ENCODE data around the gene SPRR4.

Gene SPRR4, protein sequence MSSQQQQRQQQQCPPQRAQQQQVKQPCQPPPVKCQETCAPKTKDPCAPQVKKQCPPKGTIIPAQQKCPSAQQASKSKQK

DNA sequence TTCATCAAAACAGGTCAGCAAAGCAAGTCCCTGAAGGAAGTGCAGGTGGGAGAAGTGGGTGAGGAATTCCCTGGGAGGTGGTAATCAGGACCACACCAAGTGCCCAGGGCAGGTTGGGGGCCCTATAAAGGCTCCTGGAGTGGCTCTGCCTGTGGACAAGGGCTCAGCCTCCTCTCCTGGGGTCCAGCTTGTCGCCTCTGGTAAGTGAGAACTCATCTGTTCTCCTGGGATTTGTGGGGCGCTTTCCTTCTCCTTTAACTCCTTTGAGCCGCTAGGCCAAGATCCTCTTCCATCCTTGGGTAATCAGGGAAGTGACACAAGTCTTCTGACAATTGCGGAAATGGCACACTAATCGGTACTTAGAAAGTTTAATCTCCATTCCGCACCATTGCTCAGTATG lies at the start of gene SPRR4:
Gene SPRR4, plus strand, starts transcription at position 154 of the 400 bp plus-strand sequence. CDS start 1,243 bp downstream, outside the sequence.
- DNase-seq: no peak

DNA sequence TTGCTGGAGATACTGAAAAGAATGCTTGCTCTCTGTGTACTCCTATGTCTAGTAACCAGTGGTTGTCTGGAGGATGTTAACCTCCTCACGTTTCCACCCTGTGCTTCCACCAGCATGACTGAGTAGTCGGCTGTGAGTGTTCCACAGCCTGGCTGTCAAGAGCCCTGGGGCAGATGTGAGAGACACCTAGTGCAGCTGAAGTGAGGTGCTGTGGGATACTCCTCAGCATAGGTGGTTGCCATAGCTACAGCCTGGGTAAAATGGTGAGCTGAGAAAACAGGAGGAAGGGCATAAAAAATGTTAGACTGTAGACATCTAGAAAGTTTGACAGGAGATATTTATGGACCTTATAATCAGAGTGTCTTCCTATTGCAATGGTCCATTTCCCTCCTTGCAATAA lies 46.3 kb upstream of the SPRR4 start:
- no peak for DNase-seq

DNA sequence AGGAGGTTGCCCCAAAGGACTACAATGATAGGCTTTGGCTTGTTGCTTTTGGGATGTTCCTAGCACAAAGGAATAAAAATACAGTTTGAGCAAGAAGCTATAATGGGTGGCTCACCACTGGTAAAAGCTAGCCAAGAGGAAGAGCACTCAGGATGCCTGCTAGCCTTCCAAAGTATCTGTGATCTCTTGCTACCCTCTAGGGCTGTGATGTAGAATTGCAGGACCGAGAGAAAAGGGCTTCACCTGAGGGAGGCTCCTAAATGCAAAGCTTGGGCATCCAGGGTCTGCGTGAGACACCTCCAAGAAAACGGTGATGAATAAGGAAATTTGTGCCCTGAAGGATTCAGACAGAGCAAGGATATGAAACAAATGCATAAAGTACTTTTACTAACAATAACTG lies 44.4 kb upstream of the SPRR4 start:
- DNase-seq: peak in 1 of 2 donors; percentile 8

DNA sequence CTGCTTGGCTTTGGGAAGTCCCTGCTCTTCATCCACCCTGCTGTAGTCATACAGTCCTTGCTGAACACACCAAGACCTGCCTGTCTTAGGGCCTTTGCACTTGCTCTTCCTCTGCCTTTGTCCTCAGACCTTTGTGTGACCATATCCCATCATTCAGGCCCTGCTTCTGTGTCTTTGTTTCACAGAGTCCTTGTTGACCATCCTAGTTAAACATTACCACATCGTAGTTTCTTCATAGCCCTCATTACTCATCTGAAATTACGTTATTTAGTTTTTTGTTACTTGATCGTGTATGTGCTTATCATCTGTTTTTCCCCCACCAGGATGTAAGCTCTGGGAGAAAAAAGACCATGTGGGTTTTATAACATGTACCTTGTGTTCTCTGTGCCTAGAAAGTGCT lies 41.8 kb upstream of the SPRR4 start:
- no peak for DNase-seq

DNA sequence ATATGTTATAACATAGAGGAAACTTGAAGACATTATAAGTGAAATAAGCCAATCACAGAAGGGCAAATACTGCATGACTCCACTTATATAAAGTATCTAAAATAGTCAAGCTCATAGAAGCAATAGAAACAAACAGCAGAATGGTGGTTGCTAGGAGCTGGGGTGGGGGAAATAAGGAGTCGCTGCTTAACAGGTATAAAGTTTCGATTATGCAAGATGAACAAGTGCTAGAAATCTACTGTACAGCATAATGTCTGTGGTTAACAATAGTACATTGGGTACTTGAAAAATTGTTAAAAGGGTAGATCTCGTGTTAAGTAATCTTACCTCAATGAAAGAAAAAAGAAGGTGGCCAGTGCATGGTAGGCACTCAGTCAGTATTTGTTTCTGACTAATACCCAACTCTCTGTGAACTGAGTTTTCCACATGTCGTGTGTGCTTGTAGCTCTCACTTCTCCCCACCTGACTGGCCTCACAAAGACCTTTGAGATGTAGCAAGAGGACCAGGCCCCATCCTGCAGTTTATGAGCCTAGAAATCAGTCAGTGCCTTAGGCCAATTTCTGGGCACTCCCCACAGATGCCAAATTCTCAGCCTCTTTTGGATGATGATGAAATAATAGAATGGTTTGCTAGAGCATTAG lies 38.2 kb upstream of the SPRR4 start:
- DNase-seq: no peak

DNA sequence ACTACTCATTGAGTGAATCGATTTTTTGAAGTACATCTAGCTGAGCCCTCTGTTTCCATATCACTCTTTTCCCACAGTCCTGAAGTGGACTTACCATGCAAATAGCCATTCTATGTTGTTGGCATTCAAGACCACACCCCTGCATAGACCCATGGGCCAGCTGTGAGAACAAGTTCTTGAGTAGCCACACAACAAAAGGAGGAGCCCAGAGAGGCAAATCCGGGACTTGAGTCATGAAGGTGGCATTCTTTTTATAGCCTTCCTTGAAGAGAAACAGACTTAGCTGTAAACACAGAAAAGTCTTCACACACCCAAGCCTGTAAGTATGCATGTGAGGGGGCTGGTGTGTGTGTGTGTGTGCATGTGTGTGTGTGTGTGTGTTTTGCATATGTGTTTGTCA lies 37.3 kb upstream of the SPRR4 start:
- DNase-seq: no peak

DNA sequence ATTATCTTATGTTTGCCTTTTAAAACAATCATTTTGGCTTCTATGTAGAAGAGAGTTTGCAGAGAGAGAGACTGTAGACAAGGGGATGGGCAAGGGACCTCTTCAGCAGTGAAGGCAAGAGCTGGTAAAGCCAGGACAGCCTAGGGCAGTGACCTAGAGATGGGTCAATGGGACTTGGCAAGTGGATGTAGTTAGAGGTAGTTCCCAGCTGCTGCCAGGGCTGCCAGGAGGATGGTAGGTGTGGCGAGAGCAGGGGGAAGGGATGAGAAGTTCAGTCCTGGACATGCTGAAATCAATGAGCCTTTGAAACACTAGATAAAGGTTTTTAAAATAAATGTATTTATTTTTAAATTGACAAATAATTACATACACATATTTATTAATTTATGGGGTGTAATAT lies 29.8 kb upstream of the SPRR4 start:
- DNase-seq: no peak

DNA sequence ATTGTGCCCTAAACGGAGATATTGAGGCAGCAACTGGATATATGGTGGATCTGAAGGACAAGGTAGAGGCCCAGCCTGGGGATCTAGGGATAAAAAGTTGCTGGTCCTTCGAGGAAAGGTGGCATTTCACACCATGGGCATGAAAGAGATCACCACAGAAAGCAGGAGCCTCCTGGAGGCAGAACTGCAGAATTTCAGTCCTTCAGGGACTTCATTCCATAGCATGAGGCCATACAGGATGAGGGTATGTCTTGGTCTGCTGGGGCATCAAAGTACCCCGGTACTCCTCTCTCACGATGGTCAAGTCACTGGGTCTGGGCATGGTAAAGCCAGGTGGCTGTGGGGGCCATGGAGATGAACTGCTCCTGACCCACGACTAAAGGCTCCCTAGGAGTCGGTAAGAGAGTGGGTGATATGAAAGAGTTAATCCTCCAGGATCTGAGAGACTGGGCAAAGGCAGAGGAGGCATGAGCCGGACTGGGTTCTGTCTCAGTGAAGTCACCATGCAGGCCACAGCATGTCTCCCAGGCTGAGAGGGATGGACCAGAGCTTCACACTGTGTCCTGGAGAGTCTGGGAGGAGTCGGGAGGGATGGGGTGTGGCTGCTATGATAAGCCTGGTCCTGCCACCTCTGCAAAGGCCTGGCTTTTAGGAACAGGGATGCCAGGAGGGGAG lies 29.3 kb upstream of the SPRR4 start:
- DNase-seq: no peak

DNA sequence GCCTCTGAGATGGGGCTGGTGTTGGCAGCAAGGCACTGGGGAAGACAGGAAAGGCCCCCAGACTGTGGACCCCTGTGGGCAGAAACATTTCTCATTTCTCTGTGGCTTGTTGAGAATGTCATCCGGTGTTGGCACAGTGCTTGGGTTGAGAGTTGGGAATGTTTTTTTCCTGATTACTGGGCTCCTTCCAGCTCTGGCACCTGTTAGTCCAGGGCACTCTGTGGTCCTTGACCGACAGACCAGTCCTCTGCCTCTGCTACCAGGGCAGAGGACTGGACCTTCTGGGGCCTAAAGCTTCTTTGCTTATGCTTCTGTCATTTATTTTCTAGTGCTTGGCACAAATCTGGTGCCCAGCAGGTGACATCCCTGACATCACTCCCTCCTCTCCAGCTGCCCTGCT lies 28.3 kb upstream of the SPRR4 start:
- no peak for DNase-seq

DNA sequence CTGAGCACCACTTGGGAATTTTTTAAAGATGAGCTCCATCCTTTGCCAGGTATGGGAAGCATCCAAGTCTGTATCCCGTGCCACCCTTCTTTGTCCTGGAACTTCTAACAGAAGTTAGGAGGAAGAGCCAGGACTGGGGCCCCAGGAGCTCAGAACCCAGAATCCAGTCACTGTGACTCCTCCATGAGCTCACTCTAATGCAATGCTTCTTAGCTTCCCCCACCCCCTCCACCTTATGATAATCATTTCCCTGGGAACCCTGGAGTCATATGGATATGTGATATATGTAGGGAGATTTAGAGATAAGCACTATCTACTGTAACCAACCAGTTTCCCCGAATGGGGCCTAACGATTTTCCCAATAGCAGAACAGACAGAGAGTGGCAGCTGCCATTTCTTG lies 24.2 kb upstream of the SPRR4 start:
- no peak for DNase-seq

DNA sequence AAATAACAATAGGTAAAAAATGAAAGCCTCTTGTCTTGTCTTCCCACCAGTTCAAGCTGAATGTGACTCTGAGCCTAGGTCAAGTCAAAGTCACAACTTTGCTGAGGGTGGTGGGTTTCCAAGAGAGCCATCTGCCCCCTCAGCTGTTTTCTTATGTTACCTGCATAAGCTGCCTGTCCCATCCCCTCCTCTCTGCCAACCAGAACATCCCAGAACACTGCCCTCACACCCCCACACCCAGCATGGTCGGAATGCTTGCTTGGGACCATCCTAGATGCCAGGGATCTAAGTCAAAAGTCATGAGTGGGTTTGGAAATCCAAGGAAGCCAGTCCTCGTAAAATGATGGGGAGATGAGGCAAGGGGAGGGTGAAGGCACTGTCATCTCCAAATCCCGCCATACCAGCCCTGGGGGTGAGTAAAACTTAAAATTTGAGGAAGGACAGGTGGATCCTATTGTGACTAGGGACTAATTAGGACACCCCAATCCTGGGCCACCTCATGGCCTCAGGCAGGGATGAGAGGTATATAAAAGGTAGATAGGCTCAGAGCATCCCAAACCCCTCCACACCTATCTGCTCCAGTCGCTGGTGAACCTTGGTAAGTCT lies 23.7 kb upstream of the SPRR4 start, which contains the start of gene SPRR5:
Gene SPRR5, plus strand, starts transcription at position 556 of the 606 bp plus-strand sequence. CDS start 1,349 bp downstream, outside the sequence.
- DNase-seq: no peak

DNA sequence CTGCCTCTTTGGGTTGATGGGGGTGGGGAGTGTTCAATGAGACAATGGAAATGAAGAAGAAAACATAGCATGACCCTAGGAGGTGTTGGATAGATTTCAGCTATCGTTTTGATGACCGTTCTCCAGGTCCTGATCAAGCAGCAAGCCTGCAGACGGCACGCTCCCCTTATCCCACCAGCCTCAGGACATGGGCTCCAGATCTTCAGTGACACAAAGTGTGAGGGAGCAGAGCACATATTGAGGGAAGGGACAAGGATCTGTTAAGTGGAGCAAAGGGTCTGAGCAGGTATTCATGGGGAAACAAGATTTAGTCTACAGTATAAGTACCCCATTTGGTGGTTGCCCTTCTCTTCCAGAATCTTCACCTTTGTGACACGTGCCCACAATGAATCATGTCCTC lies 18.7 kb upstream of the SPRR4 start:
- DNase-seq: no peak

DNA sequence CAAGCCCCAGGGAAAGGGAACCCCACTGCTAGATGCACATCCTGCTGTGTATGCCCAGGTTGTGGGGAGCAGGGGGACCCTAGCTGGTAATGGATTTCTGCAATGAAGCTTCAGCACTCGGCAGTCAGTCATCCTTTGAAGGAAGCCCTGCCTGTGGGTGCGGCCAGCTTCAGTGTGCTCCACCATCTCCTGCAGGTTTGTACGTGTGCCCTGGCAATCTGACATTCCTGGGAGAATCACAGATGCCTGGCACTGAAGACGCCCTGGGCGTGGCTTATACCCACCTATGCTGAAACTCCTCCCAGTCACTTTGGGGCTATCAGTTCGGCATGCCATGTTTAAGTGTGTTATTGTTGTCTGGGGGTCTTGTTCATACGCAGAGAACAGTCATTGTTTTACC lies 16.7 kb upstream of the SPRR4 start:
- no peak for DNase-seq

DNA sequence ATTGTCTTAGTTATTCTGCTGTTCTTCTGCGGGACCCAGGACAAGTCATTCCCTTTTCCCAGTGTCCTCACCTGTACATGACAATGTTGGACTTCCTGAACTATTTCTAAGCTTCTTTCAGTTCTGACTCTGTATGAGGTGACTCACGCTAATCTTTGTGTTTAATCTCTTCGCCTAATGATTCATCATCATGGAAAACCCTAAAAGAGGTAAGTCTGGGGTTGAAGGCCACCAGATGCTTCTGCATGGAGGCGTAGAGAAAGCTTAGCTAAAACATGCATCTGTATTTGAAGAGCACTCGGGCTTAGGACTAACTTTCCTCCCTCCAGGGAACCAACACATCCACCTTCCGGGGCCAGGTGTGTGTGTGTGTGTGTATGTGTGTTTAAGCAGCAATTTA lies 16.0 kb upstream of the SPRR4 start:
- no peak for DNase-seq

DNA sequence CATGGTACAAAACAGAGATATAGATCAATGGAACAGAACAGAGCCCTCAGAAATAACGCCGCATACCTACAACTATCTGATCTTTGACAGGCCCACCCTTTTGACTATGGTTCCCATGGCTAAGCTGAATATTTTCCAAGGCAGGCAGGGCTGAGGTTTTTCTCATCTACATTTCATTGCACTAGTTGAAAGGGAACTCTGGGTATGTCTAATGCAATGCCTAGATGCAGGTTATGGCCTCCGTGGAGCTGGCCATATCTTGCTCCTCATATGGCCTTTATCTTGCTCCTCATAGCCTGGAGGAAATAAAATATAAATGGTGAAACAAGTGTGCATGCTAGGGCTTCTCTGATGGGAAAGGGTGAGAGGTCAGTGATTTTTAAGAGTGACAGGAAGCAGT lies 12.9 kb upstream of the SPRR4 start:
- DNase-seq: no peak

DNA sequence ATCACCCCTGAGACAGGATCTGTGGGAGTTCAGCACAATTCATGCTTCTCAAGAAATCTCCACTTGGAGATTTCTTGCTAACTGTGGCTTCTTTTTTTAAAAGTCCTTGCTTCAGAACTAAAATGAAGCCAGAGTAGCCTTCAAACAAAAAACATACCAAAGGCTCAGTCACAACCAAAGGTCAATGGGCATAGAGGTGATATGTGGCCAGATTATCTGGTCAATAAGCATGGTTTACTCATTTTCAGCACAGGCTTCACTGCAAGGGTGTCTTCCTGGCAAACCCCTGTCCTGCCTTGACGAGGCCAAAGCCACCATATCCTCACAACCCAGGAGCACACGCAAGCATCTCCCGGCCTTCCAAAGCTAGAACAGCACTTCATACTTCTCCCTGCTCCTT lies 11.2 kb upstream of the SPRR4 start:
- DNase-seq: no peak

DNA sequence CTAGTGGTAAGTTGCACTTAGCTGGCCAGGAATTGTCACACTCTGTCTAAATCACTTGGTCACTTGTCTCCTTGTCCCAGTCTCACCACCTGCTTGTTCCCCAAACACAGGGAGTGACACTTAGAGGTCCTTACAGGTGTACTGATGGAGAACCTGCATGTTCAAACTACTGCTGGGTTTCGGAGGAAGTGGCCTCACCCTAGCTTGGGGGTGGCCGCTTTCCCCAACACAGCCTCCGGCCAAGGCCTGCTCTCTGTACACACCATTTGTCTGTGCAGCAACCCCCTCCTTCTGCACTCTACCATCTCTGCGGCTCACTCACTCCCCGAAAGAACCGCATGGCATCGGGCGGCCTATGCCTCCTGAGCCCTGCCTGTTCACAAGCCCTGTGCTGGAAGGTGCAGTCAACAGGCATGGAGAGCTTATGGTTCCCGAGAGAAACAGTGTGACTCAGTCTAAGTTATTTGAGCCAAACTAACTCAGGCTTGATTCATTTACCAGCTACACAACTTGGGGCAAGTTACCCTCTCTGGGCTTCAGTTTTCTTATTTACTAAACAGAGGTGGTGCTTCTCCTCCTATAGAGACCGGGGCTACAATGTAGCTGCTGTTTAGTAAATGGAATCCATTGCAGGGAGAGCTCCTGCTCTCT lies 10.5 kb upstream of the SPRR4 start:
- DNase-seq: no peak

DNA sequence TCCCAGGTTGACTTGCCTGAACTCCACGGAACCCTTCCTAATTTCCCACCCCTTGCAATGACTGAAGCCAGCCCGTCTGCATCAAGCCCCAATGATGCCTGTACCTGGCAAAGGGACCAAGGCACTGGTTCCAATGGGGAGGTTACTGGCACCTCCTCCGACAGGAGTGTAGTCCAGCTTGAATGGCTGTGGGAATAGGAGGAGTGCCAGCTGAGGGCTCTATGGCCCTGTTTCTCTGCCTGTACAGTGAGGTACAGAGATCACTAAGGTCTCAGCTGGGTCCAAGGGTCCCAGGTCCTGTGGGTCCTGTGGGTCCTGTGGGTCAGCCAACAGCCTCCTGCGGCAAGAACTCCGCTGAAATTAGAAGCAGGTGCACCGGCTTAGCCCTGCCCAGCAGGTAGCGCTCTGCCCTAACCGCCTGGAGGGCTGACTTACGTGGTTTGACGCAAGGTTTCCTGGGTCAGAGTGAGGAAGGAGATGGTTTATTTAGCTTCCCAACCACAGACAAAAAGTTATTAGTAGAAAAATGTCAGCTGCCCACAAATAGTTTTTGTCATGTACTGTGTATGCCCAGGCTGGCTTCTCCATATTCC lies 9.9 kb upstream of the SPRR4 start:
- DNase-seq: no peak

DNA sequence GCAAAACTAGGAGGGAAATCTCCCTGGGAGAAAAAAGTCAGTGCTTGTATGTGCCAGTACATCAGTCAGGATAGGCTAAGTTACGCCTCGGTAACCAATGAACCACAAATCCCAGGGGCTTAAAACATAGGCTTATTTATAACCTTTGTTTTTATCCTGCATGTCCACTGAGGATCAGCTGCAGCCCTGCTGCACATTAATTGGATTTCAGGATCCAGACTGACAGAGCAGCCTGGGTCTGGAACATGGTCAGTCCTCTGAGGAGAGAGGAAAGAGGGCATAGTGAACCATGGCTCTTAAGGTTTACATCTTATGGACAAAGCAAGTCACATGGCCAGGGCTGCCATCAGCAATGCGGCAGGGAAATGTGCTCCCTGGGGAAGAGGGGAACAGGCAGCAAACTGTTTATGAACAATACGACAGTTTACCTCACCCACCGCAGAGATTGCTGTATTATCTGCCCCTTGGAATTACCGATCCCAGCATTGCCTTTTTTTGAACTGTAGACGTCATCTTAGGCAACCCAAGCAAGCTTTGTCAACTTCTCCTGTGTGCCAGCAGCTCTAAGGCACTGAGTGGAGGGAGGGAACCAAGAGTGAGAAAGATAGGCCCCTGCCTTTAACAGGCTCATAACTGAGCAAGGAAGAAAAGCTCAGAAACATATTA lies 9.1 kb upstream of the SPRR4 start:
- DNase-seq: no peak

DNA sequence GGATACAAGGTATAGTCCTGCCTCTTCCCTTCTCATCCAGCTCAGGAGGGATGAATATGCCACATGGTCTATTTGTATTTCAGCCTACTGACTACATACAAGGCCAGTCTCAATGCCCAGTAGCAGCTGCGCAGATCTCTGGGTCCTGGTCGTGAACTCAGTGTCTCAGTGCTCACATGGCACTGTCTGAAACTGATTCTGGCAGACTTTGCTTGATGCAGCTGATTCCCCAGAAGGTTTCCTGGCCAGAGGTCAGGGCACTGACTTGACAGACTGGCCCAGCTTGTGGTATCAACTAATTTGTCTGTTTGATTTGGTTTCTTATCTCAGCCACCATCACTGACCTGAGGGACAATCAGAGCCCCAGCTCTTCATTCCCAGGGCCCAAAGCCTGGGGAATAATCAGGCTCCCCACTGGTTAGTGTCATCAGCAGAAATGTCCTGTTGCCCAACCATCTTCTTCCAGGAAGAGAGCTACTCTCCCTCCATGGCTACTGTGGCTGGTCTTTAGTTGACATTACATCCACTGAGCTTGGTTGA lies 7.5 kb upstream of the SPRR4 start:
- DNase-seq: no peak

DNA sequence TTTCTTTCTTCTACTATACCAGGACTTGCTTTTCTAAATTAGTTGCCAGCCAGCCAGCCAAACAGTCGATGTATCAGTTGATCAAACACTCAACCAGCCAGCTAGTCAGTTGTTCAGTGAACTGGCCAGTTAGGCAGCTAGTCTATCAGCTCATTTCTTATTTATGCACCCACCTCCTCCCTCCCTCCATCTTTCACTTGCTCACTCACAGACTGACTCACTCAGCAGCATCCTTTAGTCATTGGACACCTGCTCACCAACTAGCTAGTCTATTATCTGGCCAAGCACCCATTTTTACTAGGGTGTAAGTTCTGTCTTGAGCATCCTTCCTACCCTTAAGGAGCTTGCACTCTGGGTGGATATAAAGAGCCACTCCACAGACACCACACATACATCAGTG lies 5.9 kb upstream of the SPRR4 start:
- no peak for DNase-seq

DNA sequence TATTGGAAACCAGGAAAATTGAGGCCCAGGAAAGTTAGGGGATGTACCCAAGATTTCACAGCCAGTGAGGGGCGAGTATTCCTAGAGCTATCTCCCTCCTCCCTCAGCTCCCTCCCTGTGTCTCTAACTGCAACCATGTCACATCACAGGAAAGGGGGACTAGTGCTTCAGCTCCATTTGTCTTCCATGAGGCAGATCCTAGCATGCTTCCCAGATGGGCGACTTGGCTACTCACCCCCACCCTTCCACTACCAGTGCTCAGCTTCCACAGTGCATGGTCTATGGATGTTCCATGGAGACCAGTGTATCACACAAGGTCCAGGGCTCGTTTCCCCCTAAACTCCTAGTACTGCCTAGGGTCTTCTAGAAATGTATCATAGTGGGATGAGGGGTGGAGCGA lies 4.6 kb upstream of the SPRR4 start:
- no peak for DNase-seq

Data from CD4-positive, alpha-beta T cell treated with Interferon alpha-2 for 1 hour (primary cell).